Measurements from ENCODE around the gene SCD5.

Gene SCD5

DNA sequence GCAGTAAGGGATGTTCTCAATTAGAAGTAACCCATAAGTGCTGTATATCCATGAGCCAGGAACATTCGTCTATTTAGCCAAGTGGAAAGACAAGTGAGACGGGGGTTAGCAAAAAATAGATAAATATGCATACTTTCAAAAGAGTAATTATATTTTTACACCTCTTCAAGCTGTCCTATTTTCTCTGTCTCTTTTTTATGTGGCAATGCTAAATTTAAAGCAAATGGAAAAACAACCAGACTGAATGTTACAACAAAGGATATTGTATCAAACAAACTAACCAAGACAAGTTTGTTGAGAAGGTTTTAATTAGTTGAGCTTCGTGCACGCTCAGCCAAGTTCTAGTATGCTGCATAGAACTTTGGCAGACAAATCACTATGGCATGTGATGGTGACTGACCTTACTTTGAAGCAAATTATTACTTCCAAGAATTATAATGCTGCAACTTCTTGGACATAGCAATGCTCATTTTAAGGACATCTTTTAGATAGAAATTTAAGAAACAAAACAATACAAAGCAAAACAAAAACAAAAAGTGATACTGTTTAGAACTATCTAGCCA, 175.4 kb downstream of the SCD5 start:
- DNase-seq = no peak

DNA sequence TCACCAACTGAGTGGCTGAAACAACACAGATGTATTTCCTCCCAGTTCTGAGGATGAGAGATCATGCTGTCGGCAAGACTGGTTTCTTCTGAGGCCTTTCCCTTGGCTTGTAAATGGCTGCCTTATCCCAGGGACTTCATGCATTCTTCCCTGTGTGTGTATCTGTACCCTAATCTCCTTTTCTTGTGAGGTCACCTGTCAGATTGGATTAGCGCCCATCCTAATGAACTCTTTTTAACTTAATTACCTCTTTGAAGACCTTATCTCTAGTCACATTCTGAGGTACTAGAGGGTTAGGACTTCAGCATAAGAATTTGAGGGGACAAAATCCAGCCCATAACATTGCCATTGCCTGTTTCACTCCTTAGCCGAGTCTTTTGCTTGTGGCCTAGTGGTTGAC, 177.3 kb downstream of the SCD5 start:
- DNase-seq = no peak

DNA sequence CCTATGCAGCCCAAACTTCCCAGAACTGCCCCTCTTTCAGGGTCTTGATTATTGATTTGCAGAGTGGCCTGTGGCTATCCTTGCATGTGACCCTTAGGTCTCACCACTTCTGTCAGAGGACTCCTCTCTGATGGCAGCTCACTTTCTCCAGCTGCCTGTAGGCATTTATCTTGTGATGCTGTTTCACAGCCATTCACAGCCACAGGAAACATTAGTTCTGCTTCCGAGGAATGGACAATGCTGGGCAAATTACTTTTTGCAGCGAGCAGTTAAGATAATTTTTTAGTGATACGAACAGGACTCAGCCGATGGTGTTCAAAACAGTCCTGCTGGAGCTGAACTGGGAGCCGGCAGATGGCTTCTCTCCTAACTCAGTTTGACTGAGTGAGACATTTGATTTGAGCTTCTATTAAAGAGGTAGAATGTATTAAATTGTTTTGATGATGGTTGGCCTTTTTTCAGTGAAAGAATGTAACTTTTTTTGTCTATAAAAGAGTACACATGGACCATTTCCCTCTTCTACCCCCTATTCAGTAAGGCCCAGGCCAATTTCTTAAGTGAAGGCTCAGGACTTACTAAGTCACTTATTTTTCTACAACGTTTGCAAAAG, 178.4 kb downstream of the SCD5 start:
- no peak for DNase-seq

DNA sequence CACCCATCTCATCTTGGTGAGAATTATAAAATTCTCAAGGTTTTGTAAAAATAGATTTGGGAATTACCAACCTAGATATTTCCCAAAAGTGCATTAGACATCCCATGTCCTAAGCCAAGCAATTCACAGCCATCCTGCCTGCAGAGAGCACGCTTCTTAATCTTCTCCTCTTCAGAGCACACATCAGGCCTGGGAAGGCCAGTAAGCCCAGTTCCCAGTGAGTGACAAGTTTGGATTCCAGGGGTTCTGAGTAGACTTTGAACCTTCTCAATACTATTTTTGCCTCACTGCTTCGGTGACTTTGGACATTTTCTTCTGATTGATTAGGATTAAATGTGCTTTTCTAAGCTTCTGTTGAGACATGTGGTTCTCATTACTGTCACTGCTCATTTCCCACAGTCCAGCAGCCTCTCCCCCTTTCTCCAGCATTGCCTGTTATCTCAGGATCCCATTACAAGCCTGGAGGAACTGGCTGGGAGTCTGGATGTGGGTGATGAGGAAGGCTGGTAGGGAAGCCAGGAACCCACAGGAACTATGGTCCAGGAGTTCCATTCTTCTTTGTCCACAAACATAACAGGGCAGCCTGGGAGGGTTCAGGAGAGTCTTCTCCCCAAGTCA, 180.4 kb downstream of the SCD5 start:
- DNase-seq = no peak

DNA sequence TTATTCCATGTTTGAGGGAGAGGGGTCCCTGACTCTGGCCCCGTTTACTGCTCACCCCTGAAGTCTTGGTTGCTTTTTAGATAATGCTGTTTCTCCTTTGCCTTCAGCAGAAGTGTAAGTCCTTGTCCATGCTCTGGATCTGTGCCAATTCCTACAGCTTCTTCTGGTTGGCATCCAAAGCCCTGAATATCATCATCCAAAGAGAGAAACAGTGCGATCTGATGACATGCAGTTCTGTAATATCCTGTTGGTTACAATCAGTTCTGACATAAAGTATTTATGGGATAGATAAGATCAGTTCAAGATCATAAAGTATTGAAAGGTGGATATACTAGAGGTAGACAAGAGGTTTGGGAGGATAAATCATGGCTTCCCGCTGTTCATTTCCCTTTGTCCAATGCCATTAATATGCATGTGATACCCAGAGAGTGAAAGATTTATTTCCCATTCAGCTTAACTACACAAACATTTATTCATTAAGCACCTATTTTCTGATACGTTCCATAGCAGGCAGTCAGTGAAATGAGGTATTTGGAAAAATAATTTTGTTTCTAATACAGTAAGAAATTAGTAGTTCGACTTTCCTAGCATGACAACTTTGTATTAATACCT, 183.7 kb downstream of the SCD5 start:
- DNase-seq = no peak

DNA sequence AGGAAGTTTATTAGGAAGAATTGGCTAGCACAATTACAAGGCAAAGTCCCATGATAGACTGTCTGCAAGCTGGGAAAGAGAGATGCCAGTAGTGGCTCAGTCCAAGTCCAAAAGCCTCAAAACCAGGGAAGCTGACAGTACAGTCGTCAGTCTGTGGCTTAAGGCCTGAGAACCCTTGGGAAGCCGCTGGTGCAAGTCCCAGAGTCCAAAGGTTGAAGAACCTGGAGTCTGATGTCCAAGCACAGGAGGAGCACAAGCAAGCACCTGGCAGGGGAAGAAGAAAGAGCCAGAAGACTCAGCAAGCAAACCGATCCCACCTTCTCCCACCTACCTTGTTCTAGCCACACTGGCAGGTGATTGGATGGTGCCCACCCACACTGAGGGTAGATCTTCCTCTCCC, 185.5 kb downstream of the SCD5 start:
- no peak for DNase-seq

DNA sequence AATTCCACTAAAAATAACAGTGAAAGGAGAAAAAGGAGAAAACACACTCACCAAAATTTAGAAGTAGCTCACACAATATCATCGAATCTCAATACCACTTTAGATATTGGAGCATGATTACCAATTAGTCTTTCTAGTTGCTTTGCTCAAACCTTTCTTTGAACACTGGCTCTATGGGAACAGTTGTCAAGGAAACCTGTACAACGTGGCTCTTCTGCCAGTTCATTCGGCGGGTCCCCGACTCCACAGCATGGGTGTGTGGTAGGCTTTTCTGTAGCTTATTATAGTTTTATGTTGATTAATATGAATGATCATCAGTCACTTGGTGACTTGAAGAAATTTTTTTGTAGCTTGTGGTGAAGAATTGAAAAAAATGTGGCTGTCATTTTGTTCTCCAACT, 186.6 kb downstream of the SCD5 start:
- DNase-seq = no peak

DNA sequence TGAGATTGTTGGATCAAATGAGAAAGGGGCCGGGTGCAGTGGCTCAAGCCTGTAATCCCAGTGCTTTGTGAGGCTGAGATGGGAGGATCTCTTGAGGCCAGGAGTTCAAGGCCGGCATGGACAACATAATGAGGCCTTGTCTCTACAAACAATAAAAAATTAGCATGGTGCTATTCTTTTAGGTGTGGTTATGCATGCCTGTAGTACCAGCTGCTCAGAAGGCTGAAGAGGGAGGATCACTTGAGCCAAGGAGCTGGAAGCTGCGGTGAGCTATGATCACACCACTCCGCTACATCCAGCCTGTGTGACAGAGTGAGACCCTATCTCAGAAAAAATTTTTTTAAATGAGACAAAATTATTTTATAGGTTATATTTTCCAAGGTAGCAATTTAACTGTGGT, 187.1 kb downstream of the SCD5 start:
- no peak for DNase-seq

DNA sequence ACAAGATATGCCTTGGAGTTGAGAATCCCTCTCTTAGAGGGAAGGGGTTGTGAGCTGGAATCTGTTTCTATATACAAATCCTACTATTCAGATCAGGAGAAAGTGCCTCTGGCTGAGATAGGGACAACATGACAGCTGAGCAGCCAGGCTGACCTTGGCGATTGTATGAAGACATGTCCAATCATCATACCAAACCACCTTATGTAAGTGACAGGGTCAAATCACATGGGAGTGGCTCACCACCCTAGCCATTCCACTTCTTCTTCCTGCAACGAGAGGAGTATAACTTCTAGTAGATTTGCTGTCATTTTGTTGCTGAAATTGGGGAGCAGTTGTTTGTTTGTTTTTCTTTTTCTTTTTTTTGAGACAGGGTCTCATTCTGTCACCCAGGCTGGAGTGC, 188.6 kb downstream of the SCD5 start:
- DNase-seq = no peak

DNA sequence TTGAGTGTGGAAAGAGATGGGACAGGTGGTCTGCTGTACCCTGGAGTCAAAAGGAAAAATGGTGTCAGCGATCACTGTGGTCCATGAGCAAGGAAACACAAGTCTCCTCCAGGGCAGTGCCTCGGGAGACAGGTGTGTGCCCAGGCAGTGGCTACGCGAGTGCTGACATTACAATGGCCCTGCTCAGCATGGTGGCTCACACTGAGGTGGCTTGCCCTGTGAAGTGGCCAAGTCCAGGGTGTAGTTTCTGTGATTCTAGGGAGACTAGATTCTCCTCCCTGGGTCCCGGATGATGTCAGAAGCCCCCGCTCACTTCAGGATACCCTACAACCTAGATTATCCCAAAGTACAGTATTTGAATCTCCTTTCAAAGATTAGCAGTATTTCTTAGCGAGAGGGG, 192.0 kb downstream of the SCD5 start:
- DNase-seq = no peak

DNA sequence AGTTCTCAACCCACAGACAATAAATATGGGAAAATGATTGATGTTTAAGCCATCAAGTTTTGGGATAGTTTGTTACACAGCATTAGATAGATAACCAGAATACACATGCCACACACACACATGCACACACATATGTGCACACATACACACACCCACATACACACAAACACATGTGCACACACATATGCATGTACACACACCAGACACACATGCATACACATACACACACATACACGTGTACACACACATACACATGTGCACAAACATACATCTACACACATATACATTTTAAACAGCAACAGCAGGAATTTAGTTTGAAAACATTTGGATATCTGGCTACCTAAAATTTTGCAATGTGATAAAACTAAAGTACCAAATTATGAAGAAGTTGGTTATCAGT, 194.1 kb downstream of the SCD5 start:
- no peak for DNase-seq

DNA sequence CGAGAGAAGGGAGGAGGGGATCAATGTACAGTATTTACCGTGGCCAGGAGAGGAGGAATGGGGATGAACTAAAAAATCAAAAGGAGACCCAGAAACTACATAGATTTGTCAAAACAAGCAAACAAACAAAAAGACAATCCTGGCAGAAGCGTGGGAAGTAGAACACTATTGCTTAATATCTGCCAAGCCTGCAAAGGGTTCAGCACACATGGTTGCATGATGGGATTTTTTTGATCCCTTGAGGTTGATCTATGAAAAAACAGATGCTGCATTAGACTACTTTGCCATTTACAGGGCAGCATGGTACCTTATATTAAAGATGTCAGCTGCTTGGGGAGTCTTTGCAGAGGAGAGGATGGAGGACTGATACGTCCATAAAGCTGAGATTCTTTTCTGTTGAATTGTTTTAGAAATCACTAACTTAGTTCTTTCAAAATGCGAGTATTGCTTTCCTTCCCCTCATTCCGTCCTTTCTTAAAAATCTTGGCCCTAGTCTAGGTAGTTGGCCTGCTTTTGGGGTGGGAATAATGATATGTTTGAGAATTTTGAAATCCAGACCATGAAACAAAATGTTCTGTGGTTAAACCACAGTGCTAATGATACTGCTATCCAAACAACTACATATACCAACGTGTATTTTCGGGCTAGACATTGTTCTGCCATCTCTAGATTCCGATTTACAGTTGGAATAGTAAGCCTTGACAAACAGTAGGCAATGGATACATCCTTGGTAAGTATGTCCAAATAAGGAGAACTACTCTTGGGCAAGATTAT, 197.2 kb downstream of the SCD5 start:
- DNase-seq = no peak

DNA sequence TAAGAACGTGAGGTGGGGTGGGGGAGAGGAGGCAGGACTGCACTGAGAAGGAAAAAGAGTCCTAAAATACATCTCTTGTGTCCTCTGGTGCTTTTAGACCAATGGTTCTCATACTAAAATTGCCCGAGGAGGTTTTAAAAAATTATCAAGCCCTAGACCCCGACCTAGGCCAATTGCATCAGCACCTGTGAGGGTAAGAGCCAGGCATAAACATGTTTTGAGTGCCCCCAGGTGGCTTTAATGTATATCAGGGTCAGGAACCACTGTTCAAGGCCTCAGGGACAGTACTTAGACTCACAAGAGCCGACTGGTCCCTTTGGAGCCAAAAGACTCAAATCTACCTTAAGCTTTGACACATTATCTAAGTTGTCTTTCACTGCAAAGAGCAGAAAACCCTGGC, 199.3 kb downstream of the SCD5 start:
- DNase-seq = no peak

DNA sequence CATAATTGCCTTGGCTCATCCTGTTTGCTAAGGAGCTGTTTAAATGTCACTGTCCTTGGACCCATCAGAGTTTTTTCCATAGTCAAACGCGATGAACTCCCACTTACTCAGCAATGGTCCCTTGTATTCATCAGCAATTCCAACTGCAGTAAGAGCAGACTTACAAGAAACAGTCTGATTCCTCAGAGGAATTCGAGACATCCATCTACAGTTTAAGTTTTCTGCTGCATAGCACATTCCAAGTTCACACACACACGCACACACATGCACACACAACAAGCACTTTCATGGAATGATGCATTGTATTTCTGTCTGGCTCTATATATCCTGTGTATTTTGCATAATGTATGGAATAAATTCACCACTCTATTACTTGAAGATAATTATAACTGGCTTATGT, 204.1 kb downstream of the SCD5 start:
- no peak for DNase-seq

DNA sequence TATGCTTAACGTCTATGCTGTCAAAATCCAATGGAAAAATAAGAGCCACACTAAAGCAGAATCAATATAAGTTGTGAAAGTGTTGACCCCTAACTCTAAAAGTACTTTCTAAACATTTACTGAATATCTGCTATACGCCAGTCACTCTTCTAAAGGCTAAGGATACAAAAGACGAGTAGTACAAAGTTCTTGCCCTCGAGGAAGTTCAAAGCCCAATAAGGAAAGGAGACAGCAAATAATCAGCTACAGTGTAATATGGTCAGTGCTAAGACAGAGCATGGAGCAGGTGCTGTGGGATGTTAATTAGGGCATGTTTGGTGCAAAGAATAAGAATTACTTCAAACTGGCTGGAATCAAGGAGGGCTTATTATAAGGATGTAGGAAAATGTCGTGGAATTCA, 205.2 kb downstream of the SCD5 start:
- DNase-seq = no peak

DNA sequence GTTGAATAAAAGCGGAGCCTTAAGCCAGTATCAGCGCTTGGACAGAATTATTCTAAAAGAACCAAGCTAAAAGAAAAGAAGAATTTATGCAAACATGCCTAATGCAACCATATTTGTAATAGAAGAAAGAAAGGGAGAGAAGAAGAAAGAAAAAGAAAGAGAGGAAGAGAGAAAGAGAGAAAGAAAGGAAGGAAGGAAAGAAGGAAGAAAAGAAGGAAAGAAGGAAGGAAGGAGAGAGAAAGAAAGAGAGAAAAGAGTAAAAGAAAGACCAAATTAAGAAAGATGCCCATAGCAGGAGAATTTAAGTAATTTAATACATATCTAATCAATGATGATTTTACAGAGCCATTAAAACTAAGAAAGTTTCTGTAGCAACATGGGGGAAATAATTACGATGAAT, 206.0 kb downstream of the SCD5 start:
- DNase-seq = no peak

DNA sequence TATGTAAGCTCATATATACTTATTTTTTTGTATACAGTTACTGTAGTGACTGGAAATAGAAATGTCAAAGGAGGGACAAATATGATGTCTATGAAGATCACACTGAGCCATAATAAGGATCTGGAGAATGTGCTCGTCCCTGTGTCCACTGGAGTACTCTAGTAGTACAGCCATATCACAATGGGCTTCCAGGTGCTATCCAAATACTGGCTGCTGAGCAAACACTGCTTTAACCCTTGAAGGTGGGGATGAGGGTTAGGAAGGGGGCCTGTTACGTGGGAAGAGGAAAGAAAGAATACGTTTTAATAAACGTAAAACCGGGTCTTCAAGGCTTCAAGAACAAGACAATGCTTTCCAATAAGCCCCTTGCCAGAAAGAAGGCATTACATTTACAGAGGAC, 207.0 kb downstream of the SCD5 start:
- no peak for DNase-seq

DNA sequence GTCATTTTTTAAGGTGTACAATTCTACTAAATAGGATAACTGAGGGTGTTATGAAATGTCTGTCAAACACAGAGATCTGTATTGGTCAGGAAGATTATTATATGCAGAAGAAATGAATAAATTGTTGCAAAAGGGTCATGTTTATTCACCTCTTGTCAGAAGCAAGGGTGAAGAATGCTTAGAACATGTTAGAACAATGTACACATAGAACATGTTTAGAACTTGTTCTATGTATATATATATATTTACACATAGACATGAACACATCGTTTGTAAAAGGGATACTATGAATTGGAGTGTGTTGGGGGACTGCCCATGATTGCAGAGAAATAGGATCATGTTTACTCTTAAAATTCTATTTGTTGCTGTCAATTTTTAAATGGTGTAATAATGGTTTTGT, 208.8 kb downstream of the SCD5 start:
- no peak for DNase-seq

DNA sequence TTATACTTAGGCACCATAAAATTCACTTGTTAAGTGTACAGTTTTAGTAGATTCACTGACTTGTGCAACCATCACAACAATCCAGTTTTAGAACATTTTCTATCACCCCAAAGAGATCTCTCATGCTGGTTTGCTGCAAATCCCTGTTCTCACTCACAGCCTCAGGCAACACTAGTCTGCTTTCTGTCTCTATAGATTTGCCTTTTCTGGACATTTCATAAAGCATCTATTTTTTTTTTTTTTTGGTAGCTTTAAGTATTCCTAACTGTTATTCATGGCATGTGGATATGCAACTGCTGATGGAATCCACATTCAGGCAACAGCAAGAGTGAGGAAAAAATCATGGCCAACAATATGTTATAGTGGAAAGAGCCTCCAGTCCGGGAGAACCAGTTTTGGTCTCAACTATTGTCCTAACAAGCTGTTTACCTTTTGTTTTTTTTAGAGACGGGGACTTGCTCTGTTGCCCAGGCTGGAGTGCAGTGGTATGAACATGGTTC, 209.8 kb downstream of the SCD5 start:
- DNase-seq = no peak

DNA sequence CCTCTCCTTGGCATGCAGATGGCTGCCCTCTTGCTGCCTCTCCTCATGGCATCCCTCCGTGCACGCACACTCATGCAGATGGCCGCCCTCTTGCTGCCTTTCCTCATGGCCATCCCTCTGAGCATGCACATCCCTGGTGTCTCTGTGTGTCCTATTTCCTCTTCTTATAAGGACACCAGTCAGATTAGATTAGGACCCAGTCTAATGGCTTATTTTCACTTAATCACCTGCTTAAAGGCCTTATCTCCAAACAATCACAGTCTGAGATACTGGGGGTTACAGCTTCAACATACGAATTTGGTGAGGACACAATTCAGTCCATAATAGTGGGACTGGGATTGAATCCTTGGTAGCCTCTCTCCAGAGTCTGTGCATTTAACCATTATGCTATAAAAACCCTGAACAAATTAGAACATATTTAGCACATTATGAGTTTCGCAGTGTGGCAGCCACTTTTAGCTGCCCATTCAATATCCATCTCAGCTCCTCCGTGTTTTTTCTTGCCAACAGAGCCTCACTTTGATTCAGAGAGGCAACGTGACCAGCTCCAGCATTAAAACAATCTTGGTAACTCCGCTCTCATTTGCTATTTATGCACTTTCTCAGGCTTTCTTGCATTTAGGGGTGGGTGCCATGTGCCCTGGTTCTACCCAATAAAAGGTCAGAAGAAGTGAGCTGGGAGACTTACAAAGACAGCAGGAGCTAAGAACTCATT, 210.6 kb downstream of the SCD5 start:
- DNase-seq = no peak

DNA sequence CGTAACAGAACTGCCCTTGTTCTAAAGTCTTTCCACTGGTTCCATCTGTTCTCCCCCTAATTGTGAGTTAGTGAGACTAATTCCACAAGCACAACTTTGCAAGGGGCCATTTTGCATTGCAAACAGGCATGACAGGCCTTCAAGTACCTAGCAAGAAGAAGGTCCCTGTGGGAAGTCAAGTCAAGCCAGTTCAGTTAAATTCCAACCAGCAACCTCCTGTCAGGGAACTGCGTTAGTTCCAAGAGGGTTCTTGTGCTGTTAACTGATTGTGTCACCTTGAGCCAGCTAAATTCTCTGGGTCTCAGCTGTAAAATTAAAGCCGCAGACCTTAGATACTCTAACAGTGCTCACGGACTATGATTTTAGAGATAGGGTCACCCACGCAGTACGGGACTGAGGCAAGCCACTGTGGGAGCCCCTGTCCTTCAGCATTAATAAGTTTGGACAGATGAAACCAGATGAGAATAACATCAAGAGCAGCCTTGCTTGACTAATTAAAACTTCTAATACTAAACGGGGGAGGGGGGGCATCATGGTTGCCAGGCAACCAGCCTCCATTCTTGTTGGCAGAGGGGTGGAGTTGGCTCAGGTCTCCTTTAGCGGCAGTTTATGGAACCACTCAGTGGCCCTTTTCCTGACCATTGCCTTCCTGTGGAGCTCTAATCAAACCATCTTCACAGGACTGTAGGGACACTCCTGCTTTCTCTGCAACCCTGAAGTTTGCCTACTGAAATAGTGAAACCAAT, 212.7 kb downstream of the SCD5 start:
- no peak for DNase-seq

DNA sequence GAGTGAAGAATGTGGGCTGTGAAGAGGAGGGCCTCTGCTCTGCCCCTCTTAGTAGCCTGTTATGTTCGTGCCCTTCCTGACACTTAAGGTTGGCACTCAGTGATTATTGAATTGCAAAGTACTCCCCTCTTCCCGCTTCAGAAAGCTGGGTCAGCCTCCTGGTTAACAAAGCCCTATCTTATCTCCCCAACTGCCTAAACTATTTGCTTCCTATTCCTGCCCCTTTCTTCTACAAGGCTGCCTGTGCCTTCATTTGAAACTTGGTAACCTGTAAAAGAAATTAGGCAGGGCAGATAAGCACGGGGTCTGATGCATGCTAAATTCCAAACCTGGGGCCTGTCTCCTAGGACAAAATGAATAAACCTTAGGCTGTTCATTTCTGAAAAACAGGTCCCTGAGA, 213.7 kb downstream of the SCD5 start:
- DNase-seq = no peak
